GM23248 (cell line): Measurements from ENCODE around the gene DNAH9. TPM values are rescaled to one million over a fixed set of nuclear protein-coding genes. Genes with fewer than 3 reads are reported as not detected.

Experiments used
- DNase-seq: peaks from one replicate; pipeline ENCODE4 v3.0.0-alpha.2; 2015
- H2AFZ ChIP-seq: fragments of 200-600 bp; sonication (generic); 2 replicates; pipeline ENCODE4 v1.6.1; 2016; ENCODE audit warnings: antibody characterized with exemption
- H3F3A ChIP-seq: fragments of 200-600 bp; sonication (generic); 2 replicates; pipeline ENCODE4 v1.6.1; 2016; ENCODE audit warnings: mild to moderate bottlenecking, antibody characterized with exemption, mixed run types; ENCODE audit not compliant: insufficient read depth
- H3K27ac ChIP-seq: fragments of 200-600 bp; sonication (generic); 2 replicates; pipeline ENCODE4 v1.5.1; 2016; ENCODE audit warnings: mild to moderate bottlenecking
- H3K27me3 ChIP-seq: fragments of 200-600 bp; sonication (generic); replicated peaks from 2 replicates; pipeline ENCODE4 v1.6.1; 2016; ENCODE audit warnings: mild to moderate bottlenecking; ENCODE audit not compliant: insufficient read depth
- H3K36me3 ChIP-seq: fragments of 200-600 bp; sonication (generic); 2 replicates; pipeline ENCODE4 v1.6.1; 2016; ENCODE audit warnings: low read depth, mild to moderate bottlenecking
- H3K4me1 ChIP-seq: fragments of 200-600 bp; sonication (generic); 2 replicates; pipeline ENCODE4 v1.6.1; 2016; ENCODE audit warnings: mild to moderate bottlenecking; ENCODE audit not compliant: insufficient read depth
- H3K4me2 ChIP-seq: fragments of 200-600 bp; sonication (generic); one replicate; pipeline ENCODE4 v1.6.1; 2016; ENCODE audit warnings: mild to moderate bottlenecking; ENCODE audit not compliant: unreplicated experiment
- H3K4me3 ChIP-seq: fragments of 200-600 bp; sonication (generic); 2 replicates; pipeline ENCODE4 v1.5.1; 2016; ENCODE audit warnings: mild to moderate bottlenecking
- H3K79me2 ChIP-seq: fragments of 200-600 bp; sonication (generic); 2 replicates; pipeline ENCODE4 v1.6.1; 2016; ENCODE audit warnings: mild to moderate bottlenecking; ENCODE audit not compliant: insufficient read depth
- H3K9ac ChIP-seq: fragments of 200-600 bp; sonication (generic); 2 replicates; pipeline ENCODE4 v1.6.1; 2016; ENCODE audit warnings: mild to moderate bottlenecking
- H3K9me2 ChIP-seq: fragments of 200-600 bp; sonication (generic); 2 replicates; pipeline ENCODE4 v1.6.1; 2016; ENCODE audit warnings: mixed run types, mild to moderate bottlenecking, moderate library complexity; ENCODE audit not compliant: insufficient read depth
- H3K9me3 ChIP-seq: fragments of 200-600 bp; sonication (generic); one replicate; pipeline ENCODE4 v1.6.1; 2017; ENCODE audit warnings: low read depth
- H4K20me1 ChIP-seq: fragments of 200-600 bp; sonication (generic); 2 replicates; pipeline ENCODE4 v1.6.0; 2016; ENCODE audit not compliant: insufficient read depth
- EZH2 ChIP-seq: fragments of 200-600 bp; sonication (generic); IDR thresholded peaks from 2 replicates; pipeline ENCODE4 v1.6.1; 2018; ENCODE audit warnings: antibody characterized with exemption, mild to moderate bottlenecking; ENCODE audit not compliant: insufficient read depth, poor library complexity, severe bottlenecking
- EZH2phosphoT487 ChIP-seq: fragments of 200-600 bp; sonication (generic); IDR thresholded peaks from 2 replicates; pipeline ENCODE4 v1.6.1; 2018; ENCODE audit warnings: antibody characterized with exemption, moderate library complexity, mild to moderate bottlenecking, low read depth; ENCODE audit not compliant: insufficient read depth
- WGBS, 2 experiments: methylation state at CpG; one replicate each; pipeline ENCODE4 v1.1.6; 2015 to 2017; ENCODE audit warnings: low lambda C conversion rate in 2 of 2, low coverage in 1 of 2; ENCODE audit errors: missing lambda C conversion rate in 2 of 2; 5-methylcytosine and 5-hydroxymethylcytosine counted together
- in situ Hi-C: fragments of 300-500 bp; cut with MboI; formaldehyde crosslinking; loops from 2 replicates; pipeline ENCODE4 v1.15.0; 2020
- polyA plus RNA-seq: library from polyadenylated mRNA; unstranded; fragments of >200 nt; fragmentation: Nextera tagmentation; extraction: Ambion mirVana; gene quantifications from 2 replicates; pipeline ENCODE4 v1.2.1, GENCODE V29; 2016
- total RNA-seq: library from RNA; depleted of rRNA; stranded (reverse); fragments of >200 nt; shearing (Covaris generic); gene quantifications from 2 replicates; pipeline ENCODE4 v1.2.3, GENCODE V29; 2014

The DNAH9 gene
- total and polyA plus RNA-seq, 2 experiments from 2014 or later: not detected

GRCh38 chr17:11986179-11986941 is 388.1 kb downstream of the DNAH9 start:
- Histone ChIP-seq H3K9me2 (no peaks in the 10 kb centered on the region), H4K20me1 (no peaks in the 10 kb centered on the region), H3K27me3 (no peaks in the 10 kb centered on the region), H3K9me3 (no peaks in the 10 kb centered on the region), H3F3A (no peaks in the 10 kb centered on the region), H3K27ac (no peak overlapping the region), H3K79me2 (no peaks in the 10 kb centered on the region), H3K4me2 (no peak overlapping the region), H3K4me3 (no peak overlapping the region), H3K4me1 (no peaks in the 10 kb centered on the region), H2AFZ (no peak overlapping the region), H3K36me3 (peaks cover 9% of the 10 kb centered on the region; the same call in 1 of the 2 replicates), H3K9ac (no peak overlapping the region)
- 44 to 51% methylated on average over 4 of the region's 4 CpGs for WGBS, 2 experiments
- in situ Hi-C loops: no loop called here
- no peak for TF ChIP-seq EZH2phosphoT487
- TF ChIP-seq EZH2: no peak
- DNase-seq: peak; percentile 9

GRCh38 chr17:11986942-11987329 is 388.7 kb downstream of the DNAH9 start:
- Histone ChIP-seq H3K27ac (no peak overlapping the region), H3K36me3 (peaks cover 11% of the 10 kb centered on the region; the same call in 1 of the 2 replicates), H3K4me1 (no peaks in the 10 kb centered on the region), H3F3A (no peaks in the 10 kb centered on the region), H3K4me3 (no peak overlapping the region), H4K20me1 (no peaks in the 10 kb centered on the region), H3K27me3 (no peaks in the 10 kb centered on the region), H2AFZ (no peak overlapping the region), H3K79me2 (no peaks in the 10 kb centered on the region), H3K9me3 (no peaks in the 10 kb centered on the region), H3K4me2 (no peak overlapping the region), H3K9ac (no peak overlapping the region), H3K9me2 (no peaks in the 10 kb centered on the region)
- WGBS, 2 experiments: 8 to 14% methylated on average over 5 of the region's 5 CpGs
- in situ Hi-C loops: no loop called here
- TF ChIP-seq EZH2: no peak
- no peak for TF ChIP-seq EZH2phosphoT487
- peak; percentile 69 for DNase-seq

DNA sequence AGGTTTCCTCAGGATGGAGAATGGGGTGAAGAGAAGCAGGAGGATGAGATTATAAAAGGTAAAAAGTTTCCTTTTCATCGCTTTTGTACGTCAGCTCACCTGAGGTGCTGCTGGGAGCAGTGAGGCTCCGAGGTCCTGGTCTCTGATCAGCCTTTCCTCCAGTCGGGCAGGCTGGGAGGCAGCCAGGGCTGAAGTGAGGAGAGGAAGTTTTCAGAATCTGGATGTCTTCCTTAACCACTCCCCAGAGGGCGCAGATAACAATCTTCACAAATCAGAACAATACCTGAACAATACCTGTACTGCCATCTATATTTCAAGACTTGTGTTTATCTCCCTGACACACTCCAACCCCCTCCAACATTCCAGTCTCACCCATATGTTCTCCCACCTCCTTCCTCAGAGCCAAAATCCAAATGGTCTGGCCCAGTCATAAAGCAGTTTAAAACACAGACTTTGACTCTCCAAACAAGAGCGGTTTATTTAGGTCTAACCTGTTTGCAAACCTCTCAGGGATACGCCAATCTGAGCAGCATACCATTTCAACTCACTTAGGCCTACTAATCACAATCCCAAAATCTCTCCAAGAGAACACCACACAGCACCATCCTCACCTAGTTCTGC is 392.2 kb downstream of the DNAH9 start:
- Histone ChIP-seq H3K36me3 (peaks cover 12% of the 10 kb centered on the region; the same call in 1 of the 2 replicates), H3F3A (no peaks in the 10 kb centered on the region), H3K9me3 (no peaks in the 10 kb centered on the region), H3K9ac (no peak overlapping the region), H3K27me3 (no peaks in the 10 kb centered on the region), H3K79me2 (peaks cover 6% of the 10 kb centered on the region; the same call in 1 of the 2 replicates), H3K4me3 (no peak overlapping the region), H2AFZ (no peak overlapping the region), H3K27ac (no peak overlapping the region), H3K4me2 (no peak overlapping the region), H4K20me1 (no peaks in the 10 kb centered on the region), H3K9me2 (no peaks in the 10 kb centered on the region), H3K4me1 (no peaks in the 10 kb centered on the region)
- in situ Hi-C loops: no loop called here
- no peak for DNase-seq
- 92 to 94% methylated on average over 7 of the region's 7 CpGs for WGBS, 2 experiments
- TF ChIP-seq EZH2: no peak
- TF ChIP-seq EZH2phosphoT487: no peak

- H3K79me2 ChIP-seq: peaks cover 16% of the 10 kb centered on the region; the same call in 1 of the 2 replicates
- H3K36me3 ChIP-seq: peaks cover 12% of the 10 kb centered on the region; the same call in 1 of the 2 replicates
- no peak for DNase-seq
- no peaks in the 10 kb centered on the region for H3F3A ChIP-seq
- H3K4me1 ChIP-seq: peaks cover 6% of the 10 kb centered on the region
- H2AFZ ChIP-seq: no peak overlapping the region
- no peaks in the 10 kb centered on the region for H4K20me1 ChIP-seq
- no peak overlapping the region for H3K27ac ChIP-seq
- no peaks in the 10 kb centered on the region for H3K27me3 ChIP-seq
- no peak for TF ChIP-seq EZH2phosphoT487
- no peak for TF ChIP-seq EZH2
- no peaks in the 10 kb centered on the region for H3K9me3 ChIP-seq
- H3K9ac ChIP-seq: no peak overlapping the region
- 60 to 61% methylated on average over 4 of the region's 4 CpGs for WGBS, 2 experiments
- no peak overlapping the region for H3K4me2 ChIP-seq
- no peaks in the 10 kb centered on the region for H3K9me2 ChIP-seq
- no peak overlapping the region for H3K4me3 ChIP-seq
- in situ Hi-C loops: no loop called here
Observed at GRCh38 chr17:11991461-11991860, 393.2 kb downstream of the DNAH9 start.
